Mesendoderm (in vitro differentiated cells): ENCODE data around the gene BNC1.
"Not testable (repeated sequence)": the region's sequence is repeated elsewhere in the genome, so short reads cannot be mapped to it uniquely, and the experiment has no call there.

Source experiments
- DNase-seq: peaks from one replicate; pipeline ENCODE4 v3.0.0; 2013
- H2AK5ac ChIP-seq: 2 replicates; pipeline ENCODE4 v1.6.1; 2013; ENCODE audit warnings: low read length, inconsistent platforms
- H2BK120ac ChIP-seq: 2 replicates; pipeline ENCODE4 v1.6.1; 2013; ENCODE audit warnings: low read depth, mild to moderate bottlenecking, low read length, moderate library complexity, mixed read lengths
- H2BK15ac ChIP-seq: replicated peaks from 2 replicates; pipeline ENCODE4 v1.6.1; 2013; ENCODE audit warnings: low read depth, mild to moderate bottlenecking, moderate library complexity
- H2BK5ac ChIP-seq: 2 replicates; pipeline ENCODE4 v1.6.1; 2013; ENCODE audit warnings: low read length, inconsistent platforms
- H3K18ac ChIP-seq: 2 replicates; pipeline ENCODE4 v1.6.1; 2013; ENCODE audit warnings: mild to moderate bottlenecking, low read length, mixed read lengths
- H3K23ac ChIP-seq: one replicate; pipeline ENCODE4 v1.6.1; 2013; ENCODE audit warnings: low read length
- H3K27ac ChIP-seq: 2 replicates; pipeline ENCODE4 v1.5.1; 2013; ENCODE audit warnings: low read depth, mild to moderate bottlenecking, inconsistent platforms, low read length, moderate library complexity
- H3K27me3 ChIP-seq: 2 replicates; pipeline ENCODE4 v1.6.1; 2013; ENCODE audit warnings: low read length, control low read depth, mild to moderate bottlenecking, inconsistent platforms; ENCODE audit not compliant: insufficient read depth, poor library complexity
- H3K36me3 ChIP-seq: 2 replicates; pipeline ENCODE4 v1.6.1; 2013; ENCODE audit warnings: low read length, inconsistent platforms; ENCODE audit not compliant: control insufficient read depth, insufficient read depth
- H3K4ac ChIP-seq: one replicate; pipeline ENCODE4 v1.6.1; 2013; ENCODE audit warnings: low read depth, mild to moderate bottlenecking, low read length, moderate library complexity
- H3K4me1 ChIP-seq: 2 replicates; pipeline ENCODE4 v1.6.1; 2013; ENCODE audit warnings: low read depth, low read length, inconsistent platforms; ENCODE audit not compliant: control insufficient read depth
- H3K4me2 ChIP-seq: 2 replicates; pipeline ENCODE4 v1.6.1; 2013; ENCODE audit warnings: low read length
- H3K4me3 ChIP-seq: 2 replicates; pipeline ENCODE4 v1.5.1; 2013; ENCODE audit warnings: mild to moderate bottlenecking, low read length
- H3K56ac ChIP-seq: one replicate; pipeline ENCODE4 v1.6.1; 2013; ENCODE audit warnings: low read length
- H3K79me1 ChIP-seq: 2 replicates; pipeline ENCODE4 v1.6.1; 2013; ENCODE audit warnings: low read length, inconsistent platforms
- H3K79me2 ChIP-seq: 2 replicates; pipeline ENCODE4 v1.6.1; 2013; ENCODE audit warnings: mild to moderate bottlenecking, low read length; ENCODE audit not compliant: control insufficient read depth, insufficient read depth
- H3K9ac ChIP-seq: 2 replicates; pipeline ENCODE4 v1.6.1; 2013; ENCODE audit warnings: low read length, inconsistent platforms
- H4K5ac ChIP-seq: one replicate; pipeline ENCODE4 v1.6.1; 2013; ENCODE audit warnings: low read length
- H4K8ac ChIP-seq: one replicate; pipeline ENCODE4 v1.6.1; 2013; ENCODE audit warnings: low read depth, mild to moderate bottlenecking, control low read depth, low read length, moderate library complexity
- WGBS: extraction: QIAGEN DNeasy Blood & Tissue Kit; methylation state at CpG from one replicate; pipeline ENCODE4 v1.1.7; 2013; ENCODE audit warnings: low lambda C conversion rate, missing lambda C conversion rate; ENCODE audit not compliant: insufficient coverage; ENCODE audit errors: extremely low coverage; 5-methylcytosine and 5-hydroxymethylcytosine counted together

The BNC1 gene

GRCh38 chr15:83262181-83262580 is 22.3 kb downstream of the BNC1 start:
- not testable (repeated sequence) for H4K8ac ChIP-seq, H3K79me1 ChIP-seq, H3K56ac ChIP-seq, H3K18ac ChIP-seq, H3K27me3 ChIP-seq, H3K27ac ChIP-seq, H3K4ac ChIP-seq, H2BK5ac ChIP-seq, H3K79me2 ChIP-seq, H2AK5ac ChIP-seq, H3K4me1 ChIP-seq, H3K23ac ChIP-seq, H3K36me3 ChIP-seq, H3K4me2 ChIP-seq, H2BK120ac ChIP-seq, H4K5ac ChIP-seq, H3K4me3 ChIP-seq, H3K9ac ChIP-seq, DNase-seq, H2BK15ac ChIP-seq
- WGBS = no CpG with 5 or more reads among the region's 6 CpGs

- Histone ChIP-seq H3K36me3 (no peaks in the 10 kb centered on the region), H3K9ac (no peak overlapping the region), H2BK120ac (no peak overlapping the region), H3K79me2 (no peaks in the 10 kb centered on the region), H3K23ac (no peak overlapping the region), H2BK5ac (no peak overlapping the region), H3K4me1 (no peaks in the 10 kb centered on the region), H3K56ac (no peak overlapping the region), H3K79me1 (no peaks in the 10 kb centered on the region), H3K4me3 (no peak overlapping the region), H3K18ac (no peak overlapping the region), H2BK15ac (no peak overlapping the region), H3K27me3 (no peaks in the 10 kb centered on the region), H4K5ac (no peak overlapping the region), H3K4me2 (no peak overlapping the region), H3K4ac (no peak overlapping the region), H3K27ac (no peak overlapping the region), H4K8ac (no peak overlapping the region), H2AK5ac (no peak overlapping the region)
- DNase-seq = no peak
Measured at GRCh38 chr15:83250781-83251180, 33.7 kb downstream of the BNC1 start.

GRCh38 chr15:83249030-83249343 is 35.5 kb downstream of the BNC1 start:
- Histone ChIP-seq H3K4me1 (no peaks in the 10 kb centered on the region), H3K79me2 (no peaks in the 10 kb centered on the region), H3K4ac (no peak overlapping the region), H3K27ac (no peak overlapping the region), H3K9ac (no peak overlapping the region), H2BK15ac (no peak overlapping the region), H3K23ac (no peak overlapping the region), H2BK5ac (no peak overlapping the region), H2BK120ac (no peak overlapping the region), H3K18ac (no peak overlapping the region), H3K36me3 (no peaks in the 10 kb centered on the region), H3K4me2 (no peak overlapping the region), H3K4me3 (no peak overlapping the region), H3K27me3 (no peaks in the 10 kb centered on the region), H4K8ac (no peak overlapping the region), H2AK5ac (no peak overlapping the region), H3K79me1 (no peaks in the 10 kb centered on the region), H4K5ac (no peak overlapping the region), H3K56ac (no peak overlapping the region)
- no CpG with 5 or more reads among the region's 3 CpGs for WGBS
- DNase-seq = peak; percentile 6

GRCh38 chr15:83248151-83249029 is 36.1 kb downstream of the BNC1 start:
- DNase-seq = peak; percentile 75
- Histone ChIP-seq H2BK15ac (no peak overlapping the region), H3K4me3 (no peak overlapping the region)

GRCh38 chr15:83243634-83244033 is 40.8 kb downstream of the BNC1 start:
- no peak overlapping the region for H3K4me3 ChIP-seq
- no peaks in the 10 kb centered on the region for H3K36me3 ChIP-seq
- no peak overlapping the region for H4K5ac ChIP-seq
- no peak overlapping the region for H3K23ac ChIP-seq
- DNase-seq = peak; percentile 1
- H3K79me2 ChIP-seq = no peaks in the 10 kb centered on the region
- H3K27me3 ChIP-seq = no peaks in the 10 kb centered on the region
- no peaks in the 10 kb centered on the region for H3K79me1 ChIP-seq
- H4K8ac ChIP-seq = no peak overlapping the region
- H3K4me2 ChIP-seq = no peak overlapping the region
- no peak overlapping the region for H2BK5ac ChIP-seq
- no peak overlapping the region for H2AK5ac ChIP-seq
- H3K27ac ChIP-seq = no peak overlapping the region
- no peak overlapping the region for H2BK15ac ChIP-seq
- no peak overlapping the region for H3K4ac ChIP-seq
- WGBS = no CpG with 5 or more reads among the region's 8 CpGs
- H2BK120ac ChIP-seq = no peak overlapping the region
- no peak overlapping the region for H3K9ac ChIP-seq
- no peaks in the 10 kb centered on the region for H3K4me1 ChIP-seq
- no peak overlapping the region for H3K18ac ChIP-seq
- no peak overlapping the region for H3K56ac ChIP-seq

More at GRCh38 chr15:83248151-83249029, 36.1 kb downstream of the BNC1 start:
- Histone ChIP-seq H4K5ac (no peak overlapping the region), H3K79me1 (no peaks in the 10 kb centered on the region), H3K9ac (no peak overlapping the region), H3K18ac (no peak overlapping the region), H2AK5ac (no peak overlapping the region), H3K4ac (no peak overlapping the region), H3K27me3 (no peaks in the 10 kb centered on the region), H3K56ac (no peak overlapping the region), H3K27ac (no peak overlapping the region), H3K4me1 (no peaks in the 10 kb centered on the region), H4K8ac (no peak overlapping the region), H3K23ac (no peak overlapping the region), H3K4me2 (no peak overlapping the region), H2BK120ac (no peak overlapping the region), H2BK5ac (no peak overlapping the region), H3K79me2 (no peaks in the 10 kb centered on the region), H3K36me3 (no peaks in the 10 kb centered on the region)
- no CpG with 5 or more reads among the region's 11 CpGs for WGBS

- H2BK5ac ChIP-seq = no peak overlapping the region
- no peaks in the 10 kb centered on the region for H3K79me2 ChIP-seq
- H3K18ac ChIP-seq = no peak overlapping the region
- H3K4me3 ChIP-seq = no peak overlapping the region
- H3K79me1 ChIP-seq = no peaks in the 10 kb centered on the region
- H3K4me2 ChIP-seq = no peak overlapping the region
- no CpG with 5 or more reads among the region's 21 CpGs for WGBS
- no peak overlapping the region for H3K23ac ChIP-seq
- no peak for DNase-seq
- no peaks in the 10 kb centered on the region for H3K4me1 ChIP-seq
- H3K9ac ChIP-seq = no peak overlapping the region
- H3K27me3 ChIP-seq = no peaks in the 10 kb centered on the region
- H2BK15ac ChIP-seq = no peak overlapping the region
- H3K27ac ChIP-seq = no peak overlapping the region
- H4K5ac ChIP-seq = no peak overlapping the region
- H4K8ac ChIP-seq = no peak overlapping the region
- no peak overlapping the region for H2AK5ac ChIP-seq
- H3K4ac ChIP-seq = no peak overlapping the region
- no peaks in the 10 kb centered on the region for H3K36me3 ChIP-seq
- no peak overlapping the region for H2BK120ac ChIP-seq
- H3K56ac ChIP-seq = no peak overlapping the region
Measured at GRCh38 chr15:83230242-83230641, 54.2 kb downstream of the BNC1 start.
